ENCODE measurements around the gene OTOP3.

OTOP3 gene

GRCh38 chr17:74935585-74936469 lies at the start of gene OTOP3:
TSS of gene OTOP3 (plus strand) at chr17:74935898. CDS start at chr17:74935922, 24 bp downstream.
- DNase-seq (ENCODE audit: low read depth, low spot score), result no peak
- H3K4me3 ChIP-seq (ENCODE audit: low read depth, low read length), result no peak within 1 kb of the TSS
- in situ Hi-C loops (cut with HindIII; ENCODE audit: low sequenced_read_pairs), result no loop called here
- no peak for TF ChIP-seq CTCF (IDR thresholded peaks at IDR 0.05; ENCODE audit: low read depth, low read length)

GRCh38 chr17:74888469-74888868 lies 47.2 kb upstream of the OTOP3 start:
- DNase-seq (ENCODE audit: low read depth, low spot score), result no peak
- TF ChIP-seq CTCF (IDR thresholded peaks at IDR 0.05; ENCODE audit: low read depth, low read length), result no peak

GRCh38 chr17:74890554-74890953 lies 45.1 kb upstream of the OTOP3 start:
- DNase-seq (ENCODE audit: low read depth, low spot score), result no peak

More at GRCh38 chr17:74888469-74888868, 47.2 kb upstream of the OTOP3 start:
- in situ Hi-C loops (cut with HindIII; ENCODE audit: low sequenced_read_pairs), result no loop called here
- H3K4me3 ChIP-seq (ENCODE audit: low read depth, low read length), result no peak overlapping the region

GRCh38 chr17:74892013-74892841 lies 43.5 kb upstream of the OTOP3 start:
- DNase-seq (ENCODE audit: low read depth, low spot score), result no peak
- TF ChIP-seq CTCF (IDR thresholded peaks at IDR 0.05; ENCODE audit: low read depth, low read length), result no peak
- in situ Hi-C loops (cut with HindIII; ENCODE audit: low sequenced_read_pairs), result no loop called here
- no peak overlapping the region for H3K4me3 ChIP-seq (ENCODE audit: low read depth, low read length)

More at GRCh38 chr17:74890554-74890953, 45.1 kb upstream of the OTOP3 start:
- no peak for TF ChIP-seq CTCF (IDR thresholded peaks at IDR 0.05; ENCODE audit: low read depth, low read length)
- no peak overlapping the region for H3K4me3 ChIP-seq (ENCODE audit: low read depth, low read length)
- in situ Hi-C loops (cut with HindIII; ENCODE audit: low sequenced_read_pairs), result no loop called here

GRCh38 chr17:74892974-74893911 lies 42.5 kb upstream of the OTOP3 start, which contains the start of gene FADS6:
TSS of gene FADS6 (minus strand) at chr17:74893633. CDS start at chr17:74893595, 38 bp downstream.
- no peak within 1 kb of the TSS for H3K4me3 ChIP-seq (ENCODE audit: low read depth, low read length)
- no peak for TF ChIP-seq CTCF (IDR thresholded peaks at IDR 0.05; ENCODE audit: low read depth, low read length)
- DNase-seq (ENCODE audit: low read depth, low spot score), result no peak
- in situ Hi-C loops (cut with HindIII; ENCODE audit: low sequenced_read_pairs), result no loop called here
